Measurements from ENCODE around the gene PPP2R5C.

PPP2R5C gene

DNA sequence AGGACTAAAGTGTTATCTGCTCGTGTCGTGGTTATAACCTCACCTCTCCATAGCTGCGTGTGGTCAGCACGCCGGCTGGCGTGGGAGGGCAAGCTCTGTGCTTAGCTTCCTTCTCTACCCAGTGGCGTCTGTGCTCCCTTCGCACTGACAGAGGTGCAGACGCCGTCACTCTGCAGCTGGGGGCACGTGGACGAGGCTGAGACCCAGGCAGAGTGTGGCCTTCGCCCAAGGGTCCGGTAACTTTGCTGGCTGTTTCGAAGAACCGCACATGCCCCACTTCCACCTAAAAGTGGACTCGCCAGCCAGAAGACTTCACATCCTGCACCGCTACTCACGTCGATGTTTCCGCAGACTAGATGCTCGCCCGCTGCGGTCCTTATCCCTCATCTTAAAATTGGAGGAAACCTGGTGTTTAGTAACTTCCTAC is 166.9 kb downstream of the PPP2R5C start:
- no peak for DNase-seq

DNA sequence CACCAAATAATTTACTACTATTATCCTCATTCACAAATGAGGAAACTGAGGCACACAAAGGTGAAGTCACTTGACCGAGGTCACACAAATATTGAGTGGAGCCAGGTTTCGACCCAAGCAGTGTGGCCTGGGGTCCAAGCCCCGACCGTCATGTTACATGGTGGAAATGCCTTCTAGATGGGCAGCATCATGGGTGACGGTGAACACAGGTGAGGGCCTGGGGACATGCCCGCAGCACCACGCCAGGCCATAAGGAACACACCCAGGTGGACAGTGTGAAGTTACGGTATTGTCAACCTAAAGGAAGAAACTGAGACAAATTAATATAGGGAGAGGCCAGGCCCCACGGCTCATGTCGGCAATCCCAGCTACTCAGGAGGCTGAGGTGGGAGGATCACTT is 167.6 kb downstream of the PPP2R5C start:
- DNase-seq, result no peak

DNA sequence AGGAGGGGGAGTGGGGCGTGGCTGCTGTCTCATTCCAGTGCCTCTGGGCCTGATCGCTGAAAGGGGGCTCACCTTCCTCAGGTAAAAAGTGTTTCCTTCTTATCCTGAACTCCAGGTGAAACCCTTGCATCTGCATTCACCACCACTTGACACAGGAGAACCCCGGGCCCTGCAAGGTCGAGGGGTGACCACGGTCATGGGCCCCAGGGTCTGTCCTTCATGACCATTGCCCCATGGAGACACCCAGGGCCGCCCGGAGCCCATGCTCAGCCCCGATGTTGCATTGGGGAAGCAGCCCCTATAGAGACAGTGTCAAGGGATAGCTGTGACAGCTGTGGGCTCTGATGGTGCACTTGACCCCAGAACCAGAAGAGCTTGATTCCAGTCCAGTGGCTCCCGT is 168.4 kb downstream of the PPP2R5C start:
- DNase-seq, result no peak

DNA sequence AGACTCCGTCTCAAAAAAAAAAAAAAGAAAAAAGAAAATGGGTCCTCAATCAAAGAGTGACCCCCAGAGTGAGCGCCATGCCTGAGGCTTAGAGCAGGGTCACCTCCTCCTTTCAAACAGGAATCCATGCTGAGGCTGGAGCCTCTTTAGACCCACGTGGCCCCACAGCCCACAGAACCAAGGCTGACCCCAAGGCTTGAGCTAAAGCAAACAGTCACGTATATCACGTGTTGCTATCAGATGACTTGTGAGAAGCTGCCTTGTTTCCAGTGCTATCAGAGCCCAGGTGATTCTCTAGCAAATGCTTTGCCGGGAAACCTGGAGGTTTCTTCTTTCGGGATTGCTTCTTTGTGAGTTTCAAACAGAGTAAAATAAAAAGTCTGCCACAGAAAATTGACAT is 171.2 kb downstream of the PPP2R5C start:
- DNase-seq, result no peak

DNA sequence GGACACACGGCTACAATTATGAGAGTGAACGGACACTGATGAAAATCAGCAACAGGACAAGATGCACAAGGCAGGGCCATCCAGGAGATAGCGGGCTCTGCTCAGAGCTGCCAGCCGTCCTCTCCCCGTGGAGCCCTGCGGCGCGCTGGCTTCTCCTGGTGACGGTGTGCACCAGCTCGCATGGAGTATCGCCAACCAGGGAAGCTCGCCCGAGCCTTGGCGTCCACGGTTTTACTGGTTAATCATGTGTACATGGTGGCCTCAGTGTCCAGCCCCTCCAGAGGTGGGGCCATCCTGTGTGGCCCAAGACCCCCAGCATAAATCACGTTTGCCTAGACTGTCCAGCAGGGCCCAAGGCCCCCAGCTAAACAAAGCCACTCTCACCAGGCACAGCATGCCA is 171.7 kb downstream of the PPP2R5C start:
- DNase-seq, result no peak

DNA sequence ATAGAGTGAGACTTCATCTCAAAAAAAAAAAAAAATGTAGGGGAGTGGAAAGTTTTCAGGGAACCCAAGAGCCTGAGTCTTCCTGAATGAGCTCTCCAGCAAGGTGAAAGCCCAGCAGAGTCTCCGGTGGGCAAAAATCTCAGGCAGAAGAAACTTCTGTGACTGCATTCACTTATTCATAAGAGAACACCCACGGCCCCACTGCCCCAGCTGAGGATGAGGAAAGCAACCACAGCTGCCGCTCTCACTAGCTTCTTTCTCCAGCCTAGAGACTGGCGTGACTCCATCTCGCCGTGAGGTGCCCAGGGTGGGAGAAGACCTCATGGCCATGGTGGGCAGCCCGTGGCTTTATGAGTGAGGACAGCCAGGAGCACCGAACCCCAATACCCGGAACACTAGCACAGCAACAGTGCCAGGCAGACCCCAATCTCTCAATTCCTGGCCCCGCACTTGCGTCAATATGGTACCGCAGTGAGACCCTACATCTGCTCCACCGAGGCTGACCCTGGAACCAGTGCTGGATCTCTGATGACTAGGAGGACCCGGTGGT is 173.2 kb downstream of the PPP2R5C start:
- DNase-seq, result no peak

DNA sequence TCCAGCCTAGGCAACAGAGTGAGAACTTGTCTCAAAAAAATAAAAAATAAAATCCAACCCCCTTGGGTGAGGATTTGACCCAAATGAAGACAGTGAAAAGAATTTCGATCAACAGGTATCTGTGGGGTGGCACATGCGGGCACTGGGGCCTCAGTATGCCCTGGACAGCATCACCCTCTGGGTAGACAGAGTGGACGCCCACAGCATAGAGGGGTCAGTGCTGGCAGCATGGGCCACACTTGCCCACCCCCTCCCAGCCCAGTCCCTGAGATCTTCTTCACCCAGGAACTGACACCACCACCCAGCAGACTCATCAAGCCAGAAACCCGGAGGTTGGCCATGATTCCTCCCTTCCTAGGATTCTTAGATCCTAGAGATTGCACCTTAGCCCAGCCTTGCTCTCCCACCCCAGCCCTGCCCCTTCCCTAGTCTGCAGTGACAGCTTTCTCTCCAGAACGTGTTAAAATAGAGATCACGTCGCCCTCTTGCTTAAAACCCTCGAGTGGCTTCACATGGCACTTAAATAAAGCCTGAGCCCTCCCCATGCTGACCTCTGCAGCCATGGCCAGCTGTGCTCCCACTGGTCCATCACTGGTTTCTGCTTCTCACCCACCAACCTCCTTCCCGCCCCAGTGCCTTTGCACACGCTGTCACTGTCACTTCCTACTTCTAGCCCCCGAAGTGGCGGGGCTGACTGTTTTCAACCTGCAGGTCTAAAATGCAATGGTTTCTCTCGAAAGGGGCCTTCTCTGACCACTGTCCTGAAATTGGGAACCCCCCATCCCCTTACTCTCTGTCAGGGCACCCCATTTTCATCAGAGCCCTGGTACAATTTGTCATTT is 176.6 kb downstream of the PPP2R5C start:
- DNase-seq, result no peak

DNA sequence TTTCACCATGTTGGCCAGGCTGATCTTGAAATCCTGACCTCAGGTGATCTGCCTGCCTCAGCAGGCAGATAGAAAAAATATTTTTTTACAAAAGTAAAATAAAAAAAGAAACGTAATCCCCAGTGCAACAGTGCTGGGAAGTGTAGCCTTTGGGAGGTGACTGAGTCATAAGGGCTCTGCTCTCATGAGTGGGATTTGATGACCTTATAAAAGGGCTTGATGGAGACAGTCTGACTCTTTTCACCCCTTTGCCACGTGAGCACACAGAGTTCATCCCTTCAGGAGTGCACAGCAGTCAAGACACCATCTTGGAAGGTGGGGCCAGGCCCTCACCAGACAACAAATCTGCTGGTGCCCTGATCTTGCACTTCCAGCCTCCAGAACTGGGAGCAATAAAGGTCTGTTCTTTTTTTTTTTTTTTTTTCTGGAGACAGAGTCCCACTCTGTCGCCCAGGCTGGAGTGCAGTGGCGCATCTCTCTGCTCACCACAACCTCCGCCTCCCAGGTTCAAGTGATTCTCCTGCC is 178.2 kb downstream of the PPP2R5C start:
- DNase-seq, result no peak

DNA sequence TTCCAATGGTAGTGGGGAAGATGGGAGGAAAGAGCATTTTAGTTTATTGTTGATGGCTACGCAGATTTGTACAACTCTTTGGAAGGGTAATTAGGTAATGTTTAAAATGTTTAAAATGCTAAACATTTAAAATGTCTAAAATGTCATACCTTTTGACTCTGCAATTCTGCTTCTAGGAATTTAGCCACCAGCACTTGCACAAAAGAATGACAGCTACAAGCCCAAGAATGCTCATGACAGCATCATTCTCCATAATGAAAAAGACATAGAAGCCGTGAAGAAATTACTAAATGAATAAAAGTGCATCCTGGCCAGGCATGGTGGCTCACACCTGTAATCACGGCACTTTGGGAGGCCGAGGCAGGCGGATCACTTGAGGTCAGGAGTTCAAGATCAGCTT is 182.9 kb downstream of the PPP2R5C start:
- DNase-seq, result no peak

DNA sequence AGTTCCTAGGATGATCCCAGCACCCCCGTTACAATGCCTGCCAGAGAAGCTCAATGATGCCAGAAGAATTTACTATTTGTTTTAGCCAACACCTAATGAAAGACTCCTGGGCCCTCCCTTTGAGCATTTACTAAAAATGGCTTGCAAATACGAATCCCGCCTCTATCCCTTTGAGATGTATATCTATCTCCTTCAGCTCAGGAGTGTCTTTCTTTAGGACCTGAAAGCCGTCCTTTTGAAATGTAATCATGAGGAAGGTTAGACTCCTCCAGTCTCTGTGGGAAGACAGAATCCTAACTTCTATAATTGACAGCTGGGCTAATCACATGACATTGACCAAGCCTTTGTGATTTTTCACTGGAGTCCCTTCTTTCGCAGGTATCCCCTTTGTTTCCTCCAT is 183.7 kb downstream of the PPP2R5C start:
- no peak for DNase-seq

DNA sequence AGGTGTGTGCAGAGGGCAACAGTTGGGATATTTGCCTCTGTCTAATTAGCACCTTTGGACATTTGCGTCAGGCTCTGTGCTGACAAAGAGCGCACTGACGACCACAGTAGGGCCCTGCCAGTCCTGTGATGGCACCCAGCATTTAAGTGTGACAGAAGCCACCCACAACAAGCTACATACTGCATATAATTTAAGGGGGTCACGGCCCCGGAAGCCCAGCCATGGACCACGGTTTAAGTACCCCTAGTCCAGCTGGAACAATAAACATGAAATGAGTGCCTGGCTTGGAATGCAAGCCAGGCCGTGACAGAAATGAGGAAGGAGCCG is 186.0 kb downstream of the PPP2R5C start:
- DNase-seq, result no peak

DNA sequence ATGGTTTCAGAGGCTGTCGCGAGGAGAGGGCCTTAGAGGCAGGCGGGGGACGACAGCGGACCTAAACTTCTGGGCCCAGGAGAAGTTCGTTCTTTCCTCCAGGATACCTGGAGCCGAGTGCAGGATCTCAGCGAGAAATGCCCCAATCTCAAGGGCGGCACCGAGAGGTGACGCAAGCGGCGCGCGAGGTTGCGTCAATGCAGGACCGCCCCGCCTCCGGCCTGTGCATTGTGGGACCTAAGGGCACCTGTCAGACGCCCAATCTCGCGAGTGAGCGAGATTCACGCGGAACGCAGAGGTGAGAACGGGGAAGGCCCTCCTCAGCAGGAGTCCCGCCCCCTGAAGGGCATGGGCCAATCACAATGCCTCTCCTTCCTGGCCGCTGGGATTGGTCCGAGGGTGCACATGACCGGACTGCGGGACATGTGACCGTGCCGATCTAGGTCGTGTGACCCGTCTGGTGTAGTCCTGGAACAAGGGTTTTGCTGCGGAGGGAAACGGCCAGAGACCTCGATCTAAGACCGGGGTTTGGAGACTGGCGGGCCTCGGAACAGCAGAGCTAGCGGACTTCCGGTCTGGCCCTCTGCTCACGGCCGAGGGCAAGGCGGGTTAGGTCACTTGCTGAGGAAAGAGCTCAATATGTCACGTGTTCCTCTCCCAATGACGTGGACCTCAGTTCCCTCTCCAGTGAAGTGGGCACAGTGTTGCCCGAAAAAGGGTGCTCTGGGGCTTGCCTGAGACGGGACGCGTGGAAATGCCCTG is 186.6 kb downstream of the PPP2R5C start:
- DNase-seq, result peak; percentile 99

DNA sequence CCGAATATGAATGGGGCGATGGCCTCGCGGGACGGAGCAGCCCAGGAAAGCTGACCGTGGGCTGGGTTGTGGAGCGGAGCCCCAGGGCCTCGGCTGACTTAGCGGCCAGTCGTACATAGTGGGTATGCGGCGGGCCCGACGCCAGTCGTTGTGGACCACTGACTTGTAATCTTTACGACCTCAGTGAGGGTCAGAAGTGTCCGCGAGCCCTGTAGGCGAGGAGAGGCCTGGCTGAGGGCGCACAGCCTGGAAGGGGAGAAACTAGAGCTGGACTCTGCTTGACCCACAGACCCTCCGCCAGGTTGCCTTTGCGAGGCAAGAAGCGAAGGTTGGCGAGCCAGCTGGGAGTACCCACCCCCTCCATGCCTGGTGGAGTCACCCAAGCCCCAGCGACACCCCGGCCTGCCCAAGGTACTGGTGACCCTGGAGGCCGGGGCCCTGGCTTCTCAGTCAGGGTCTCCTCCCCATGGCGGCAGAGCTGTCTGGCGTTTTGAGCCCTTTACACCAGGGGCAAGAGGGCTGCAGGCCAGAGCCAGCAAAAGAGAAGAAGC is 187.2 kb downstream of the PPP2R5C start:
- DNase-seq, result no peak

DNA sequence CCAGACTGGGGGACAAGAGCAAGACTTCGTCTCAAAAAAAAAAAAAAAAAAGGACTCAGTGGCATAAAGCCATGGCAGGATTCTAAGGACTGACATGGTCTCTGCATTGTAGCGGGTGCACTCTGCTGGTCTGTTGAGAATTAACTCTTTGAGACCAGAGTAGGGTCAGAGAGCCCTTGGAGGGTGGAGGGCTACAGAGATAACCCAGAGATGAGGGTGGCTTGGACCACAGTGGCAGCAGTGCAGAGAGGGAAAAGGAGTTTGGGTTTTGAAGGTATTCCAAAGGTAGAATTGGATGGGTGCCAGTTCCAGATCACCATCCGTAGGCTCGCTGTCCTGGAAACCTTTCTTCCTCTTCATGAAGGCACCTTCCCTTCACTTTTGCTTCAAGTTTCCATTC is 188.6 kb downstream of the PPP2R5C start:
- no peak for DNase-seq

DNA sequence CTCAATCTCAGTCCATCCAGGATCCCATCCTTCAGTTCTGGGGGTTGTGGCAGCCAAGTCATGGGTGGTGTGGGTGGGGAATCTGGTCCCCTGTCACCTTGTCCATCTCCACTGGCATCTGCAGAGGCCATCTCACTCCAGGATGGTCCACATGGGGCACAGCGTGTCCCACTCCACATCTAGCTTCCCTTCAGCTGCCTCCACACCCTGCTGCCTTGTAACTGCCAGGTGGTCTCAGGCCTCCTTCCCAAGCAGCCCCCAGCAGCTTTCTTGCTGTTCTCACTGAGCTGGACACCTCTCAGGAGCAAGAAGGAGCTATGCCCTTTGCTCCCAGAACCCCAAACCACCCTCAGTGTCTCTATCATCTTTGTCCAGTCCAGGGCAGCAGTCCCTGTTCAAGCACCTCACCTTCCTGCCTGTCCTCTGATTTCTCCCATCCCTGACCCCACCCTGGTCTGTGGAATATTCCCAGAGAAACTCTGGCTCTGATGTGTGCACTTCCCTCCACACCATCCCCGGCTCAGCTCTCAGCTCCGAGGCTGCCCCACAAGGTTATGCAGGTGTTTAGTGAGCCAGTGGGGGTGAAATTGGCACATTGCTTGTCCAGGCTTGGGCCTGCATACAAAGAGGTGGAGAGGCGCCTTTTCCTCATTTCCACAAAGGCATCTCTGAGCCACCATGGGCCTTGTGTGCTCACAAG is 189.2 kb downstream of the PPP2R5C start:
- DNase-seq, result no peak

DNA sequence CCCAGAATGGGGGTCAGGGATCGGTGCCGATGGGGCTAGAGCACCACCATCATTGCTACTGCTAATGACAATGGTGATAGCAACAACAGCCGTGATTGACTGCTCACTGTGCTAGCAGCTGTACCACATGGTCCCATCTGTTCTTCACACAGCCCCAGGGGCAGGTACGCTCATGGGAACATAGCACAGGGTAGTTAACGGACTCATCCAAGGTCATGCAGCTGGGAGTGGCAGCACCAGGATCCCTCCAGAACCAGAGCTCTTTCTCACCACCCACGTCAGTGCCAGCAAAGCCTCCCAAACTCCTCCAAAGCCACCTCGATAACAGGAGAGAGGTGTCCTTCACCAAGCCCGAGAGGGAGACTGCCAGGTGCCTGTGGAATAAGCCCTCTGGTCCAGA is 191.6 kb downstream of the PPP2R5C start:
- no peak for DNase-seq

DNA sequence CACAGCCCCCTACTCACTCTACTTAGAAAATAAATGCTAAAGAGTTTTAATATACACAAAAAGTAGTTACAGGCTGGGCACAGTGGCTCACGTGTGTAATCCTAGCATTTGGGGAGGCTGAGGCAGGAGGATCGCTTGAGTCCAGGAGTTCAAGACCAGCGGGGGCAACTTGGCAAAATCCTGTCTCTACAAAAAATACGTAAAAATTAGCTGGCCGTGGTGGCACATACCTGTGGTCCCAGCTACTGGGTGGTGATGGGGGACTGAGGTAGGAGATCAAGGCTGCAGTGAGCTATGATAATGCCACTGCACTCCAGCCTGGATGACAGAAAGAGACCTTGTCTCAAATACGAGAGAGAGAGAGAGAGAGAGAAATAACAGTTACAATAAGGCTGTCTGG is 193.0 kb downstream of the PPP2R5C start:
- no peak for DNase-seq

DNA sequence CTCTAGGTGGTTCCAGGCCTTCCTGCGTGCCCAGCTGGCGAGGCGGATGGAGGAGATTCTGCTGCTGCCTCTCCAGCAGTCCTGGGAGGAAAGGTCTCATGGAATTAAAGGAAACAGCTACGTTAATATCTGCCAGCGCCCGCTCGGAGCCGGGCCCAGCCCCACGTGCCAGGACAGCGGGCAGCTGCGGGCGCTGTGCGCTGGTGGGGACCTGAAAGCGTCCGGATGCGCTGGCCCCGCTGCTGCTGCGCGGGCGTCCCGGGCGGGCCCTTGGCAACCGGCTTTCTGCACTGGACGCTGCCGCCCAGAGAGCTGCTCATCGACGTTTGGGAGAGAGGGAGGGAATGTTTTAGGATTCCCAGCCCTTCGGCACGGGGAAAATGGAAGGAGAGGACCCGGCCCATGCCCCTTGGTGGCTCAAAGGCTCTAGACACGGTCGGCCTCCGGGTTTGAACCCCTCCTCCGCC is 194.2 kb downstream of the PPP2R5C start:
- no peak for DNase-seq

DNA sequence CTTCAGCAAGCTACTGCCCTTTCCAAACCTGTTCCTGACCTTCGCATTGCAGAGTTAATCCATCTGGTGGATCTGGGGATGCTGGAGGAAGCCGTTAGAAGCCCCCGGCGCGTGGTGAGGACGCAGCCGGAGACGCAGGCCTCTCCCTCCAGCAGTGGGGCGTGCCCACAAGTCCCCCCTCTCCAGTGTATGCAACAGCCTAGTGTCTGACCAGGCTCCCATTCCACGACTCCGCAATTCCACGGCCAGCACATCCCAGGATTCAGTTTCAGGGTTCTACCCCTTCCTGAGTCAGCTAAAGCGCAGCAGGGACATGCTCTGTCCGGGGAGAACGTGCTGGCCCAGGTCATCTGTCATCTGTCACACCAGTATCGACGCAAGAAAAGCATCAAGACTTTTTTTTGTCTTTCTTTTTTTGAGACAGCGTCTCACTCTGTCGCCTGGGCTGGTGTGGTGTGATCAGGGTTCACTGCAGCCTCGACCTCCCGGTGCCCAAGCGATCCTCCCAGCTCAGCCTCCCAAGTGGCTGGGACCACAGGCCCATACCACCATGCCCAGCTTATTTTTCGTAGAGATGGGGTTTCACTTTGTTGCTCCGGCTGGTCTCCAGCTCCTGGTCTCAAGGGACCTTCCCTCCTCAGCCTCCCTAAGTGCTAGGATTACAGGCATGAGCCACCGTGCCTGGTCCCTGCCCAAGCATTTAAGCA is 194.8 kb downstream of the PPP2R5C start:
- no peak for DNase-seq

DNA sequence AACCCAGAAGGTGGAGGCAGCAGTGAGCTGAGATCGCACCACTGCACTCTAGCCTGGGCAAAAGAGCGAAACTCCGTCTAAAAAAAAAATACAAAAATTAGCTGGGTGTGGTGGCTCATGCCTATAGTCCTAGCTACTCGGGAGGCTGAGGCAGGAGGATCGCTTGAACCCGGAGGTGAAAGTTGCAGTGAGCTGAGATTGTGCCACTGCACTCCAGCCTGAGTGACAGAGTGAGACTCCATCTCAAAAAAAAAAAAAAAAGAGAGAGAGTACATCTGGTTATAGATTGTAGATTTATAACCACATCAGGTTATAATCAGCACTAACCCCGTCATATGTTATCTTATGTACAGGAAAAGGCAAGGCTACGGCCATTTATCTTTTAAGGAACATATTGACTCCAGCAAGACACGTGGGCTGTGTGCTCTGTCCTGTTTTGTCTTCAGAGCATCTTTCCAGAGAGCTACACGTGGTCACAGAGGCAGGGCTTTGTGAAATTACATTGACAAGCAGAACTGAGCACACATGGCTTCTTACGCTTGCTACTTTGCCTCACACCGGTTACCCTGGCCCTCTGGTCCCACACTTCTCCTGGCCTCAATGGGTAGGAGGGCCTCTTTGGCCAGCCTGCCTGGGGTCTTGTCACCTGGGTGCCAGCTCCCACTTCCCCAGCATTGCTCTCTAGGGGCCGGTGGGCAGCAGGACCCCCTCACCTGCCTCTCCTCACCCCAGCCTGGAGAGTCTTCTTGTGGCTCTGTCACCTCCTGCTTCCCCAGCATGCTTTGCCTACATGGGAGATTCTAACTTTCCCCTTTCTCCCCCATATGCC is 196.1 kb downstream of the PPP2R5C start:
- no peak for DNase-seq

Data from bone marrow (tissue), 2 donors.